SK-N-SH (cell line): ENCODE measurements around the gene TAF4. TPM values are rescaled to one million over a fixed set of nuclear protein-coding genes. Genes with fewer than 3 reads are reported as not detected.

Experiments used
- CTCF ChIA-PET: fragments of 300-600, 350-600 bp; formaldehyde crosslinking; extraction: SDS; loops from one replicate; lab custom pipeline; 2021; lab: Yijun Ruan, JAX
- POLR2A ChIA-PET: fragments of 350-600 bp; sonication (Branson Sonifier 250); formaldehyde crosslinking; extraction: SDS; loops from one replicate; lab custom pipeline; 2020; ENCODE audit warnings: antibody characterized with exemption, inconsistent platforms; lab: Yijun Ruan, JAX
- DNase-seq: peaks from one replicate; pipeline ENCODE4 v3.0.0; 2012
- H2AFZ ChIP-seq: fragments of 200-600 bp; sonication (generic); 2 replicates; pipeline ENCODE4 v1.8.1; 2016; ENCODE audit warnings: antibody characterized with exemption, mild to moderate bottlenecking, low read depth
- H3F3A ChIP-seq: fragments of 200-600 bp; sonication (generic); replicated peaks from 2 replicates; pipeline ENCODE3; 2016; ENCODE audit warnings: antibody characterized with exemption, mild to moderate bottlenecking; ENCODE audit not compliant: insufficient read depth
- H3K27ac ChIP-seq, 2 experiments: fragments of 200-500 bp in 1 of 2; fragments of 200-600 bp in 1 of 2; sonication (Bioruptor generic) in 1 of 2; sonication (generic), shearing (Covaris generic) in 1 of 2; 2 replicates each; pipeline versions ENCODE4 v1.5.1 to v1.6.1; 2014 to 2016; ENCODE audit warnings: low read depth in 2 of 2, inconsistent platforms in 1 of 2, low read length in 1 of 2, mild to moderate bottlenecking in 1 of 2, mixed read lengths in 1 of 2
- H3K27me3 ChIP-seq: fragments of 200-600 bp; sonication (generic), shearing (Covaris generic); 2 replicates; pipeline ENCODE4 v1.6.1; 2016; ENCODE audit warnings: mixed run types; ENCODE audit not compliant: insufficient read depth
- H3K36me3 ChIP-seq, 2 experiments: fragments of 200-500 bp in 1 of 2; fragments of 200-600 bp in 1 of 2; sonication (Bioruptor generic) in 1 of 2; sonication (generic) in 1 of 2; replicated peaks in 1 of 2; 2 replicates each; pipeline versions ENCODE3 to v1.5.1; 2014 to 2016; ENCODE audit warnings: low read length in 1 of 2, mild to moderate bottlenecking in 1 of 2; ENCODE audit not compliant: insufficient read depth in 2 of 2, control insufficient read depth in 1 of 2
- H3K4me1 ChIP-seq, 2 experiments: fragments of 200-500 bp in 1 of 2; fragments of 200-600 bp in 1 of 2; sonication (Bioruptor generic) in 1 of 2; sonication (generic), shearing (Covaris generic) in 1 of 2; 2 replicates each; pipeline versions ENCODE4 v1.5.1 to v1.6.1; 2014 to 2016; ENCODE audit warnings: low read depth in 1 of 2, low read length in 1 of 2, mixed run types in 1 of 2; ENCODE audit not compliant: insufficient read depth in 2 of 2, control insufficient read depth in 1 of 2
- H3K4me2 ChIP-seq: fragments of 200-600 bp; sonication (generic), shearing (Covaris generic); 2 replicates; pipeline ENCODE4 v1.6.1; 2017; ENCODE audit warnings: mixed run types
- H3K4me3 ChIP-seq, 2 experiments: fragments of 200-500 bp in 1 of 2; fragments of 200-600 bp in 1 of 2; sonication (Bioruptor generic) in 1 of 2; sonication (generic), shearing (Covaris generic) in 1 of 2; 2 replicates each; pipeline versions ENCODE4 v1.5.1 to v1.8.1; 2014 to 2016; ENCODE audit warnings: low read depth in 2 of 2, inconsistent platforms in 1 of 2, low read length in 1 of 2, mild to moderate bottlenecking in 1 of 2, mixed read lengths in 1 of 2, moderate library complexity in 1 of 2
- H3K79me2 ChIP-seq: fragments of 200-600 bp; sonication (generic); 2 replicates; pipeline ENCODE4 v1.8.1; 2017; ENCODE audit warnings: mild to moderate bottlenecking; ENCODE audit not compliant: insufficient read depth
- H3K9ac ChIP-seq: fragments of 200-600 bp; sonication (generic); 2 replicates; pipeline ENCODE4 v1.6.1; 2017; ENCODE audit warnings: mixed run types
- H3K9me2 ChIP-seq: fragments of 200-600 bp; sonication (generic); 2 replicates; pipeline ENCODE4 v1.6.1; 2017; ENCODE audit warnings: mixed run types
- H3K9me3 ChIP-seq: fragments of 200-600 bp; sonication (generic); 2 replicates; pipeline ENCODE4 v1.6.1; 2017; ENCODE audit warnings: mixed run types, mild to moderate bottlenecking, moderate library complexity
- H4K20me1 ChIP-seq: fragments of 200-600 bp; sonication (generic); 2 replicates; pipeline ENCODE4 v1.6.1; 2017; ENCODE audit warnings: mild to moderate bottlenecking, mixed run types; ENCODE audit not compliant: insufficient read depth
- CHD2 ChIP-seq: fragments of 150-350 bp; IDR thresholded peaks from 2 replicates; pipeline ENCODE4 v1.6.1; 2018; ENCODE audit warnings: low read length; ENCODE audit not compliant: partially characterized antibody
- ELF1 ChIP-seq: IDR thresholded peaks from 2 replicates; pipeline ENCODE4 v1.4.0; 2012
- EP300 ChIP-seq, 2 experiments: IDR thresholded peaks; 2 replicates each; pipeline versions ENCODE4 v1.4.0 to v1.6.1; 2012; ENCODE audit warnings: borderline replicate concordance in 1 of 2, low read depth in 1 of 2, low read length in 1 of 2
- FOSL2 ChIP-seq: IDR thresholded peaks from 2 replicates; pipeline ENCODE4 v1.4.0; 2012; ENCODE audit warnings: low read depth, mild to moderate bottlenecking, moderate library complexity, borderline replicate concordance
- NFIC ChIP-seq: IDR thresholded peaks from 2 replicates; pipeline ENCODE4 v1.4.0; 2012; ENCODE audit warnings: borderline replicate concordance
- NRF1 ChIP-seq: IDR thresholded peaks from 2 replicates; pipeline ENCODE4 v1.6.1; 2012; ENCODE audit warnings: low read depth, mild to moderate bottlenecking, low read length
- RAD21 ChIP-seq: IDR thresholded peaks from 2 replicates; pipeline ENCODE4 v1.6.1; 2012; ENCODE audit warnings: mild to moderate bottlenecking, low read length
- RCOR1 ChIP-seq: fragments of 150-350 bp; IDR thresholded peaks from 2 replicates; pipeline ENCODE4 v1.6.1; 2017; ENCODE audit warnings: antibody characterized with exemption, low read length
- RFX5 ChIP-seq: IDR thresholded peaks from 2 replicates; pipeline ENCODE4 v1.6.1; 2012; ENCODE audit warnings: mild to moderate bottlenecking, improper control_type of control experiment, low read length
- SIN3A ChIP-seq: IDR thresholded peaks from 2 replicates; pipeline ENCODE4 v1.6.1; 2012; ENCODE audit warnings: low read depth, mild to moderate bottlenecking, low read length, moderate library complexity, borderline replicate concordance
- TEAD4 ChIP-seq: IDR thresholded peaks from 2 replicates; pipeline ENCODE4 v1.4.0; 2012; ENCODE audit warnings: mild to moderate bottlenecking, borderline replicate concordance; ENCODE audit not compliant: insufficient read depth
- WGBS: methylation state at CpG from one replicate; pipeline ENCODE4 v1.1.6; 2017; ENCODE audit warnings: low lambda C conversion rate; 5-methylcytosine and 5-hydroxymethylcytosine counted together
- polyA plus RNA-seq, 3 experiments: library from polyadenylated mRNA; depleted of rRNA; stranded (reverse); fragments of >200 nt; gene quantifications; 2 replicates each; pipeline ENCODE4 v1.2.3, GENCODE V29; 2012
- TF ChIP-seq, protein P1 (sequence below): IDR thresholded peaks from 2 replicates; pipeline ENCODE4 v1.4.0; 2012; ENCODE audit warnings: low read depth, borderline replicate concordance

Gene TAF4
- polyA plus RNA-seq, 1 of the 3 experiments (the other 2 are of a cell fraction) = 4.8 TPM

DNA sequence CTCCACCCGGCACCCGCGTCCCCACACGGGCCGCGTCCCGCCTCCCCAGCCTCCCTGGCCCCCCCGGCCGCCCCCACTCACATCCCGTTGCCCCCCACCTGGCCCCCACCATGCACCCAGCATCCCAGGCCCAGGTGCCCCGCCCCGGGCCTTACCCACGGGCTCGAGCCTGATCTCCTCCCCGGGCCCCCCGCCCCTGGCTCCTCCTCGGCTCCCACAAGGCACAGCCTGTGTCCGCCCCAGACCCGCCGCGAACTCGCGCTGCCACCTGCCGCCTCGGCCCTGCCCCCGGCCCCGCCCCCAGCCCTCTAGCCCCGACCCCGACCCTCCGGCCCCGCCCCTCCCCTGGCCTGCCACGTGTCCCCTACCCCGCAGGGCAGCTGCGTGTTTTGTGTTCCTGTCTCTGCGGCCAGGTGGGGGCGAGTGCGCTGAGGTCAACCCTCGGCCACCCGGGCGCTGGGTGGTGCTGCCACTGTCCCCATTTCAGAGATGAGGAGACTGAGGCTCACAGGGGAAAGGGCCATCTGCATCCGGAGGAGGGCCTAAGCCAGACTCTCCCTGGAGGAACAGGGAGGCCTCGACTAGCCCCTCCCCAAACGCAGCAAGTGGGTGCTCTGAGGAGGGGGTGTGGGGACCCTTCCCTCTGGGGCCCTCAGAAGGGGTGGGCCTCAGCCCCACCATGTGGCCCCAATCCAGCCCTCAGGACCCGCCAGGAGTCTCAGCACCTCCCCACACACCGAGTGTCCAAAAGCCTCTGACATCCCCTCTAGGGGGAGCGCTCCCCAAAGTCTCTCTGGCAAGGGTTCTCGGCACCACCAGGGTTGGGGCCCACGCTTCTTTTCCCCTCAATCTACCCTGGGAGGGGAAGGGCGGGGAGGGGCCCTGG lies 99.8 kb downstream of the TAF4 start:
- Histone ChIP-seq H3K27me3 (no peaks in the 10 kb centered on the region), H3K4me1 (no peaks in the 10 kb centered on the region; a peak in 1 of 4 replicates), H3K9me2 (no peaks in the 10 kb centered on the region), H3K36me3 (no peaks in the 10 kb centered on the region), H3K4me2 (no peak overlapping the region), H3K27ac (no peak overlapping the region), H3F3A (no peaks in the 10 kb centered on the region), H3K4me3 (no peak overlapping the region; a peak in 1 of 4 replicates), H3K9me3 (no peaks in the 10 kb centered on the region), H3K79me2 (no peaks in the 10 kb centered on the region), H4K20me1 (no peaks in the 10 kb centered on the region), H2AFZ (no peak overlapping the region), H3K9ac (no peak overlapping the region)
- no peak for TF ChIP-seq EP300 (IDR thresholded peaks at IDR 0.05; ENCODE audit: borderline replicate concordance in 1 of 2, low read depth in 1 of 2, low read length in 1 of 2)
- TF ChIP-seq RFX5 = no peak
- no peak for TF ChIP-seq NFIC
- peak; percentile 86 for DNase-seq
- POLR2A ChIA-PET = no interaction called here
- WGBS = 15% methylated on average over 16 of the region's 49 CpGs
- CTCF ChIA-PET = no interaction called here

DNA sequence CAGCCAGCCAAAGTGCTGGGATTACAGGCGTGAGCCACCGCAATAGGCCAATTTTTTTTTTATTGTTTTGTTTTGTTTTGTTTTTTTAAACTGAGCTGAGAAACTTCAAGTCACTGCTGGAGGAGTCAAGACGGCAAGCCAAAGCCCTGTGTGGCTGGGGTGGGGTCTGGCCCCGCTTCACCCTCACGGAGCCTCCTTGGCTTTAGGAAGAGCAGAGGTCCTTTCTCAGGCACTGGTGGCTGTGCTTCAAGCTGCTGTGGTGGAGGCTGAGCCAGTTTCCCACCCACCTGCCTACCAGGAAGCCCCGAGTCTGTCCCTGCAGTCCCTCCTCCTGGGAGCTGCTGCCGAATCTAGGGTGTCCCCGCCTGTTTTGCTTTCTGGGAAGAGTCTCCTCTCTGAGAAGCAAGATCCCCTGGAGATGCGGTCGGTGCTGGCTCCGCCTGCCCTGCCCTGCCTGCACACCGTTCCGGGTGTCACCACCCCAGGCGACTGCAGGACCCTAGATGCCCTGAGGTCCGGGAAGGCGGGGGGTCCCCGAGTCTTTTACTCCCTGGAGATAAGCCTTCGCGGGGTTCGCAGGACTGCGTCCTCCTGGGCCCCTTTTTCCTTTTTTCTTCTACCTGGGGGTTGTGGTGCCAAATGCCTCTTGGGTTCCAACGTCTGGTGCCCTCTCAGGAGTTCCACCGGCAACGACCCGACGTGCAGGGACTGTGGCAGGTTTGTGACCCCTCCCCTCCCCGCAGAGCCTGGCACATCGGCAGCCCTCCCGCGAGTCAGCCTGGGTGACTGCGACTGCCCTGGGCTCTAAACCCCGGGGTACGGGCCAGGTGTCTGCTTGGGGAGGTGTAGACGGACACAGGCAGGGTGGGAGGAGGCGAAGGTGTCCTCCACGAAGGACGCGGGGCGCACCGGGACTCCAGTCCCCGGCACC lies 100.7 kb downstream of the TAF4 start:
- H3K4me2 ChIP-seq = no peak overlapping the region
- H3K9me3 ChIP-seq = no peaks in the 10 kb centered on the region
- no peaks in the 10 kb centered on the region for H3K9me2 ChIP-seq
- TF ChIP-seq FOSL2 = no peak
- no peak for TF ChIP-seq RCOR1
- TF ChIP-seq SIN3A = no peak
- TF ChIP-seq RAD21 = no peak
- TF ChIP-seq TEAD4 = no peak
- TF ChIP-seq ELF1 = no peak
- TF ChIP-seq CHD2 = no peak
- TF ChIP-seq NRF1 = no peak
- TF ChIP-seq, protein P1, sequence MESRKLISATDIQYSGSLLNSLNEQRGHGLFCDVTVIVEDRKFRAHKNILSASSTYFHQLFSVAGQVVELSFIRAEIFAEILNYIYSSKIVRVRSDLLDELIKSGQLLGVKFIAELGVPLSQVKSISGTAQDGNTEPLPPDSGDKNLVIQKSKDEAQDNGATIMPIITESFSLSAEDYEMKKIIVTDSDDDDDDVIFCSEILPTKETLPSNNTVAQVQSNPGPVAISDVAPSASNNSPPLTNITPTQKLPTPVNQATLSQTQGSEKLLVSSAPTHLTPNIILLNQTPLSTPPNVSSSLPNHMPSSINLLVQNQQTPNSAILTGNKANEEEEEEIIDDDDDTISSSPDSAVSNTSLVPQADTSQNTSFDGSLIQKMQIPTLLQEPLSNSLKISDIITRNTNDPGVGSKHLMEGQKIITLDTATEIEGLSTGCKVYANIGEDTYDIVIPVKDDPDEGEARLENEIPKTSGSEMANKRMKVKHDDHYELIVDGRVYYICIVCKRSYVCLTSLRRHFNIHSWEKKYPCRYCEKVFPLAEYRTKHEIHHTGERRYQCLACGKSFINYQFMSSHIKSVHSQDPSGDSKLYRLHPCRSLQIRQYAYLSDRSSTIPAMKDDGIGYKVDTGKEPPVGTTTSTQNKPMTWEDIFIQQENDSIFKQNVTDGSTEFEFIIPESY = no peak
- H3F3A ChIP-seq = no peaks in the 10 kb centered on the region
- POLR2A ChIA-PET = no interaction called here
- no peaks in the 10 kb centered on the region; a peak in 1 of 4 replicates for H3K4me1 ChIP-seq
- H3K9ac ChIP-seq = no peak overlapping the region
- H3K27ac ChIP-seq = no peak overlapping the region
- DNase-seq = no peak
- H4K20me1 ChIP-seq = no peaks in the 10 kb centered on the region
- CTCF ChIA-PET = no interaction called here
- no peaks in the 10 kb centered on the region for H3K36me3 ChIP-seq
- WGBS = 70% methylated on average over 19 of the region's 41 CpGs
- H3K4me3 ChIP-seq = no peak overlapping the region; a peak in 1 of 4 replicates
- H2AFZ ChIP-seq = no peak overlapping the region
- no peaks in the 10 kb centered on the region for H3K79me2 ChIP-seq
- H3K27me3 ChIP-seq = no peaks in the 10 kb centered on the region
